ENCODE results near the gene PM20D1.

DNA sequence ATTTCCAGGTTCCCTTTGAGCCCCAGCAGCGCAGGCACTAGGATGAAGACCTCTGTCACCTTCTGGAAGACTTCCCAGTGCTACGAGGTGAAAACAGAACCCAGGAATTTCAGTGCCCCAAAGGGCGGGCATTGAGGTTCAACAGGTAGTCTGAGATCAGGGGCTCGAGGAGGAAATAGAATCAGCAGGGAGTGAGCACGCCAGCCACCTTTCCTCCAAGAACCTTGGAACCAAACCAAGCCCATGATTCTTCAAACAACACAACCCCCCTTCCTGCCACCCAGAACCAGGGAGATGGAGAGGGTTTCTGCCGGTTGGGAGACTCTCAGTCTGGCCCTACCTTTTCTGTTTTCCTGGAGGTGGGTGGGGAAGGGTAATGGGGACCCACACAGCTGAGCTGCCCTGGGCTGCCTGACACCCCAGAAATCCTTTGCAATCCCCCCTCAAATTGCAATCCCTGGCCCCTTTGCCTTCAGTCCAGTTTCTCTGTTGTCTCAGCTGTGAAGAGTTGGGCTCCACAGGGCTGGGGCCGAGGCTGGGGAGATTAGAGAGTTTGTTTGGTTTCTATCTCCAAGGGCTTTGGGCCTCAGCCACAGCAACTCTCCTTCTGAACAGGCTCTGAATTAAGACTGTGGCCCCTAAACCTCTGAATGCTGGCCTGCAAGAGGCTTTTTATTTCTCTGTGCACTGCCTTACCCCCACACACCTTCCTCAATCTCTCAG, 48.8 kb downstream of the PM20D1 start:
- TF ChIP-seq CTCF (IDR thresholded peaks at IDR 0.05), result no peak
- TF ChIP-seq EZH2 (IDR thresholded peaks at IDR 0.05; ENCODE audit: borderline replicate concordance, insufficient read depth, low read depth, low read length, poor library complexity, severe bottlenecking), result no peak
